ENCODE measurements around the gene DUSP15. TPM values are rescaled to one million over a fixed set of nuclear protein-coding genes. Genes with fewer than 3 reads are reported as not detected.

The DUSP15 gene
- total and polyA plus RNA-seq, 2 of the 8 experiments (the other 6 are each of a cell fraction or from before 2014, with no cell fraction given): 0.91 to 3.2 TPM

DNA sequence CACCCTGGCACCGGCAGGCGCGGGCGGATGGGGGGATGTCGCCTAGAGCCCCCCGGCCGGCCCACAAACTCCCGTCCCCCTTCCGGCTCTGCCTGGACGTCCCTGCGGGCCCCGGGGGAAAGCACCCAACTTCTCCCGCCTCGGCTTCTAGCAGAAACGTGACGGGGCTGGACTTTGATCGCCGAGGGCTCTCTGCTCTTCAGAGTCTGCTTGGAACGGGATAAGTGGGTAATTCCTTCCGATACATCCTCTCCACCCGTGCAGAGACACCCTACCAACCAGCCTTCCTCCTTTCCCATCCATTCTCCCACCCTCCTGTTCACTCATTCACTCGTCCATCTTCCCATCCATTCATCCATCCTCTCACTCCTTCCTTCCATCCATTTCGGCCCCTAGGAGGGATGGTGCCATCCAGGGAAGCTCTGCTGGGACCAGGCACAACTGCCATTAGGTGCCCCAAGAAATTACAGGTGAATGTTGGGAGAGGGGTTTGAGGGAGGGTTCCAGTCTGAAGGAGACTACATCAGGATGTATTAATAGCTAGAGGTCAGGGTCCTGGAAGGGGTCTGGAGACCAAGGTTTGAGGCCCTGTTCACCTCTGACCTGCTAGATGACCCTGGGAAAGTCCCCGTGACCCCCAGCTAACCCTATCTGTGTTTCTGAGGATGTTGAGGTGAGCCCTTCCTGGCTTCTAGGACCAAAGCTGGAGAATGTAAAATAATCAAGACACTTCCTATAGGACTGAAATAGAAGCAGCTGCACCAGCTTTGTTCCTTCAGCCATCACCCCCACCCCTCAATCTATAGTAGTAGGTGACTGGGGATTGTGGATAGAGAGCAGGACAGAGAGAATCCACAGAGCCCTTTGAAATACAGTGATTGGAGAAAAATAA lies 645 bp upstream of the DUSP15 start (continued):
- no peak for TF ChIP-seq CTBP2 (IDR thresholded peaks at IDR 0.05; ENCODE audit: borderline replicate concordance, insufficient read depth, insufficient read length, low read length)
- TF ChIP-seq KDM5A (IDR thresholded peaks at IDR 0.05; ENCODE audit: low read length): no peak
- TF ChIP-seq EZH2 (IDR thresholded peaks at IDR 0.05; ENCODE audit: low read depth, low read length, severe bottlenecking): peak; percentile 20

Measured in H1 (cell line).